ENCODE results near the gene RAB27A.

RAB27A gene

GRCh38 chr15:55222588-55222987 lies 67.0 kb downstream of the RAB27A start:
- DNase-seq (ENCODE audit: low read depth), result no peak

DNA sequence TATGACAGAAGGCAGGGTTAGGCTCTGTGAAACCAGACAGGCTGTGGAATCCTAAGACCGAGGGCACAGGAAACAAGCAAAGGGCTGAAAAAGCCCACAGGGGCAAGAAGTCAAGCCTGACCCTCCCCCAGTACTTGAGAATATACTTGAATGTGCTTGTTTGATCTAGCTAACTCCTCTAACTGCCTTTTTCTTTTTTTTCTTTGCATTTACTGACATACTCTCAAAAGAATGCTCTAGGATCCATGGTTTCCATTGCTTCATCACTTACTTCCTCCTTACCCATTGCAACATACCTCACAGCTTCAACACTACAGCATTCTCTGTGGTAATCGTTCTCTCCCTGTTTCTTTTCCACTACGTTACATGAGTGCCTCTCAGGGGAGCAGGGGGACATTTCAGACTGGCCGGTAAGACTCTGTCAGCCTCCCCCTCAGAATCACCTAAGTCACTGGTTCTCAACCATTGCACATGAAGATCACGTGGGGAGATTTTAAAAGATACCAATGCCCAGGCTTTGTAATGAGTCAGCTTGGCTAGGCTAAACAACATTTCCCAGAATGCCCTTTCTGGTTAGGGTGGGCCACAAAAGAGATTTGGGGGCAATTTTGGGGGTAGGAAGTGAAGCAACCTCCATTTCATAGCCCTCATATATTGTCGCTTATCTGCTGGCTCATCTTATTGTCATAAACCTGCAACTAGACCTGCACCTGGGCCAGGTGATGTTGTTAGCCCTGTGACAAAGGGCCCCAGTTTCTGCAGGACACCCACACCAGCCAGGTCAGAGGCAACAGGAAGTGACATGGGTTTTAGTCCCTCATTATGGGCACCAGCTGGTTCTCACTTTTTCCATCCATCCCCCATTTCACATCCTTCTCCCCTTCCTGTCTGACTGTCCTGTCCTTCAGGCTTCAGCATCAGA lies 68.3 kb downstream of the RAB27A start:
- no peak for DNase-seq (ENCODE audit: low read depth)

GRCh38 chr15:55220606-55221005 lies 69.0 kb downstream of the RAB27A start:
- no peak for DNase-seq (ENCODE audit: low read depth)

DNA sequence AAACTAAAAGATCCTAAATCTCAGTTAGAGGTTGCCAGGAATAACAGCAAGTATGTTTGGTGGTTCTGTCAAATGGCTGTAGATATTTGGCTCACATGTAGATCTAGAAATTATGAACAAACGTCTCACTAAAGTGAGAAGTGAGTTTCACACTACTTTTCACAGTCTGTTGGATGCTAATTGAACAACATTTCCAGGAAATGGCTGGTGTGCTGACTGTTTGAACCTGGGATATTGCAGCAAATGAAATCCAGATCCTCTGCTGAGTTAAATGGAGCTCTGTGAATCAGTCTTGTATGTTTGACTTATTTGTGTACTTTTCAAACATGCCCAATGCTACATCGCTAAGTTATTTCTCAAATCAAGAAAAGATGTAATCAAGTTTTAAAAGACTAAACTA lies 71.6 kb downstream of the RAB27A start:
- DNase-seq (ENCODE audit: low read depth), result no peak

- DNase-seq (ENCODE audit: low read depth), result no peak
Observed at GRCh38 chr15:55204464-55204863, 85.1 kb downstream of the RAB27A start.

- no peak for DNase-seq (ENCODE audit: low read depth)
Observed at GRCh38 chr15:55202206-55202605, 87.4 kb downstream of the RAB27A start.

GRCh38 chr15:55198706-55199105 lies 90.9 kb downstream of the RAB27A start:
- DNase-seq (ENCODE audit: low read depth), result no peak

- no peak for DNase-seq (ENCODE audit: low read depth)
Observed at GRCh38 chr15:55197719-55198118, 91.9 kb downstream of the RAB27A start.

GRCh38 chr15:55197362-55197705 lies 92.3 kb downstream of the RAB27A start:
- DNase-seq (ENCODE audit: low read depth), result no peak

GRCh38 chr15:55196458-55197361 lies 92.9 kb downstream of the RAB27A start, which contains the start of gene RSL24D1:
RSL24D1 (minus strand) TSS chr15:55196941; CDS start chr15:55196890, 51 bp downstream.
- peak; percentile 93 for DNase-seq (ENCODE audit: low read depth)

DNA sequence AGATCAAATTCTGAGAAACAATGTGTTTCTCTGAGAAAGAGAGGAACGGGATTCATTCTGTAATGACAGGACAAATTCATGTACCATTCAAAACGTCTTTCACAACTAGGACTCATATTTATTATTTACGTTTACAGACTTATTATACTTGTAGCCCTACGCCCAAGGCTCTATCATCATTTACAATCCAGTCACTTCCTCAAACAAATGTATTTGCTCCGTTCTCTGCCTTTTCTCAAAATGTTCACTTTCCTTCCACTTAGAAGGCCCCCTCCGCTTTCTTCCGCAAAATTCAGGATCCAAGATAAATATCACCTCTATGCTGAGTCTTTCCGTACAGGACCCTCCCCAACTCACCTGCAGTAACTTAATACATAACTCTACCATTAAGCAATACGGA lies 93.6 kb downstream of the RAB27A start:
- DNase-seq (ENCODE audit: low read depth), result no peak

DNA sequence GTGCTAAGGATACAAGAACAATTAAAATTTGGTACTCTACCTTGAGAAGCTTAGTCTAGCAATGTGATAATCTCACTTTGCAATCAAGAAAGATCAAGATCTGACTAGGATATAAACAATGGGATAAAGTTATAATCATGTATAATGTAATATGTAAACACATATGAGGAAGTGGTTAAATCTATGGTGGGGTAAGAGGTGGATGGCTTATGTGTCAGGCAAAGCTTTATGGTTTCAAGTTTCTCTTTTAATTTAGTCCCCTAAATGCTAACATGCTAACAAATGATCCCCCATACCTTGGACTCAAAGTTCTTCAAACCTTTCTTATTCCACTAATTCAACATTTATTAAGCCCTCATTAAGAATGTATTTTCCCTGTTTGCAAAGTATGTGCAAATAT lies 95.4 kb downstream of the RAB27A start:
- no peak for DNase-seq (ENCODE audit: low read depth)

DNA sequence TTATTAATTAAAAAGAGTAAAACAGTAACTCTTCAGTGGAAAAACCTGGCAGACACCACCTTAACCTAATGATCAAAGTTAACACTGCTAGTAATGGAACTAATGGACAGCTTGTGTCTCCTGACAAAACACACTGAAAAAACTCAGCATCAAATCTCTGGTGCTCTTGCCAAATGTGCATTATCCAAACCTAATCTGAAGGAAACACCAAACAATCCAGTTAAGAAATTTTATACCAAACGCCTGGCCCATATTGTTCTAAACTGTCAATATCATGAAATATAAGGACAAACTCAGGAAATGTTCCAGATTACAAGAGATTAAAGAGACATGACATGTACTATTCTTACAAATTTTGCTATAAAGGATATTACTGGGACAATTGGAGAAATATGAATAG lies 103.3 kb downstream of the RAB27A start:
- no peak for DNase-seq (ENCODE audit: low read depth)

DNA sequence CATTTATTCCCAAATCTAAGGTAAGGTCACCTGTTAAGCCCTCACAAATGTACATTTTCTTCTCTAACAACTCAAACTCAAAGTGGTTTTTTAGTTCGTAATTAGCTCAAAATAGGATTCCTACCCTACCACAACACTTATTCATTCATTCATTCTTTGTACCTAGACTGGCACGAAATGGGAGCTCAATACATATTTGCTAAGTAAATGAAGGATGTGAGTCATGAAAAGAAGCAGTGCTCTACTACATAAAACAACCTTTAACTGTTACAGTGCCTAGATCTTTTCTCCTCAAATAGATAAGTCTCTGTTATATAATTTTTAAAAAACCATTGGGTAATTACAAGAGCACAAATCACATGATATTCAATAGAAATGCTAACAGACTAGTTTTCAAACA lies 105.9 kb downstream of the RAB27A start:
- no peak for DNase-seq (ENCODE audit: low read depth)

DNA sequence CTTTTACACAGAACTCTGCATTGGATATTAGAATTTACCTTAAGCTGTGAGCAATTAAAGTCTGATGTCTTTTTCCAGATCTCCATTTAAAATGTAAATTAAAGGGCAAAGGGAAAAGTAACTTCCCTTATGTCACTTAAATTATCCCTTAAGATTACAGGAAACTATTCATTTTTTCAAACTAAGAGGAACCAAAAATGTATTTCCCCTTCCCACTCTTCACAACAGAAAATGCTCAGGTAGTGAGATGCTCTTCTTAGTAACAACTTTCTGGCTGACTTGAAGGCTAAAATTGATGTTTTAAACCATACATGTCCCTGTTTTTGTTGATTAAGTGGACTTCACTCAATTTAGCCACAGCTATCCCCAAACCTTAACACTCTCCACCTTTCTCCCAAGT lies 110.5 kb downstream of the RAB27A start:
- DNase-seq (ENCODE audit: low read depth), result no peak

- DNase-seq (ENCODE audit: low read depth), result no peak
Observed at GRCh38 chr15:55170361-55170760, 119.3 kb downstream of the RAB27A start.

DNA sequence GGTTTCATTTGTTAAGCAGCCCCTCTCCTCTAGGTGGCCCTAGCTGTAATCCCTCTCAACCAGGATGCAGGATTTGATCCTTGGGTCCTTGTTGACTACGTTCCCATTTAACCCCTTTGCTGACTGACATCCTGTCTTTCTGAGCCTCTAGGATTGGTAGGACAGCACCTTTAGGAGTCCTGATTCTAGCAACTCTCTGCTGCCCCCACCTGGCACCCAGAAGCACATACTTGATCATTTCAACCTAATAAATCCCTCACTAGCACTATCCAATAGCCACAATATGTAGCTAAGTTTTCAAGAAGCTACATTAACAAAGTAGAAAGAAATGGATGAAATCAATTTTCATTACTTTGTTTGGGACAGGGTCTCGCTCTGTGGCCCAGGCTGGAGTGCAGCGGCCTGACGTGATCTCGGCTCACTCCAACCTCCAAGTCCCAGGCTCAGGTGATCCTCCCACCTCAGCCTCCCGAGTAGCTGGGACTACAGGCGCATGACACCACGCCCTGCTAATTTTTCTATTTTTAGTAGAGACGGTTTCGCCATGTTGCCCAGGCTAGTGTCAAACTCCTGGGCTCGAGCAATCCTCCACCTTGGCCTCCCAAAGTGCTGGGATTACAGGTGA lies 121.2 kb downstream of the RAB27A start:
- peak; percentile 6 for DNase-seq (ENCODE audit: low read depth)

GRCh38 chr15:55164284-55164683 lies 125.3 kb downstream of the RAB27A start:
- no peak for DNase-seq (ENCODE audit: low read depth)

Measured in stimulated activated CD8-positive, alpha-beta memory T cell treated with anti-CD3 and anti-CD28 coated beads, Interleukin-12 subunit alpha, Interleukin-12 subunit beta, amount 100 ng/mL, for 4 hours (primary cell).